Adrenal gland (tissue), 5 donors: ENCODE results near the gene GALE.

Source experiments
- CTCF ChIP-seq, 6 experiments: fragments of 450-650 bp in 4 of 6; fragments of 200-600 bp in 2 of 6; sonication (generic) in 1 of 6; IDR thresholded peaks; 1 replicate in 5 of 6; 2 replicates in 1 of 6; pipeline versions ENCODE4 v1.5.1 to v1.8.0; 2016 to 2021; ENCODE audit warnings: antibody characterized with exemption in 6 of 6, mild to moderate bottlenecking in 2 of 6, moderate library complexity in 1 of 6
- POLR2A ChIP-seq, 2 donors: fragments of 450-650 bp; IDR thresholded peaks; one replicate each; pipeline ENCODE4 v1.6.1; 2017; ENCODE audit warnings: antibody characterized with exemption in 2 of 2, mild to moderate bottlenecking in 2 of 2, moderate library complexity in 1 of 2
- donor health status: DM: no; HTN: no; CAD: no.

- no peak for TF ChIP-seq CTCF (IDR thresholded peaks at IDR 0.05)
- TF ChIP-seq POLR2A (IDR thresholded peaks at IDR 0.05): peak; percentile 71 to 91
Observed at GRCh38 chr1:23825076-23825761, 24.7 kb upstream of the GALE start, which contains the start of gene HMGCL.
